Neural crest cell (in vitro differentiated cells): ENCODE measurements around the gene EGFL7. TPM values are rescaled to one million over a fixed set of nuclear protein-coding genes. Genes with fewer than 3 reads are reported as not detected.

Experiments
- DNase-seq: peaks from one replicate; pipeline ENCODE4 v3.0.0; 2021; ENCODE audit warnings: low read depth, mixed read lengths, low spot score
- H3K27ac Mint-ChIP-seq: one replicate; pipeline ENCODE4 v1.8.0; 2021; ENCODE audit warnings: mild to moderate bottlenecking, mixed read lengths; ENCODE audit not compliant: unreplicated experiment
- H3K27me3 Mint-ChIP-seq: 2 replicates; pipeline ENCODE4 v1.8.0; 2021; ENCODE audit warnings: low read depth, mild to moderate bottlenecking, mixed read lengths
- H3K36me3 Mint-ChIP-seq: 2 replicates; pipeline ENCODE4 v1.8.0; 2021; ENCODE audit warnings: low read depth, mild to moderate bottlenecking, mixed read lengths
- H3K4me1 Mint-ChIP-seq: 2 replicates; pipeline ENCODE4 v1.8.0; 2021; ENCODE audit warnings: mixed read lengths
- H3K4me3 Mint-ChIP-seq: one replicate; pipeline ENCODE4 v1.8.0; 2021; ENCODE audit warnings: mild to moderate bottlenecking, mixed read lengths
- H3K9me3 Mint-ChIP-seq: 2 replicates; pipeline ENCODE4 v1.8.0; 2021; ENCODE audit warnings: mixed read lengths
- CTCF ChIP-seq: fragments of 200-600 bp; sonication (generic); conservative IDR thresholded peaks from 2 replicates; pipeline ENCODE4 v1.5.0; 2021; ENCODE audit warnings: antibody characterized with exemption, mild to moderate bottlenecking
- total RNA-seq: library from RNA; stranded (reverse); gene quantifications from 2 replicates; pipeline ENCODE4 v1.2.1, GENCODE V29; 2021

EGFL7 gene
- total RNA-seq, 1 donor from 2014 or later = 14.1 TPM

- H3K27ac Mint-ChIP-seq = no peak overlapping the region
- no peak overlapping the region for H3K4me3 Mint-ChIP-seq
- TF ChIP-seq CTCF = no peak
- DNase-seq = no peak
- H3K27me3 Mint-ChIP-seq = no peaks in the 10 kb centered on the region
- H3K9me3 Mint-ChIP-seq = no peaks in the 10 kb centered on the region
- peaks cover 9% of the 10 kb centered on the region for H3K4me1 Mint-ChIP-seq
- H3K36me3 Mint-ChIP-seq = no peaks in the 10 kb centered on the region
These were observed 42.8 kb upstream of the EGFL7 start for GRCh38 chr9:136619742-136620440.

GRCh38 chr9:136620441-136621018, 42.2 kb upstream of the EGFL7 start:
- Mint-ChIP-seq H3K27me3 (no peaks in the 10 kb centered on the region), H3K4me1 (peaks cover 7% of the 10 kb centered on the region), H3K27ac (no peak overlapping the region), H3K36me3 (no peaks in the 10 kb centered on the region), H3K9me3 (no peaks in the 10 kb centered on the region), H3K4me3 (no peak overlapping the region)
- TF ChIP-seq CTCF = no peak
- no peak for DNase-seq

GRCh38 chr9:136621019-136621733, 41.5 kb upstream of the EGFL7 start:
- Mint-ChIP-seq H3K9me3 (no peaks in the 10 kb centered on the region), H3K27me3 (no peaks in the 10 kb centered on the region), H3K4me1 (peaks cover 10% of the 10 kb centered on the region), H3K27ac (no peak overlapping the region), H3K36me3 (no peaks in the 10 kb centered on the region), H3K4me3 (no peak overlapping the region)
- no peak for DNase-seq
- no peak for TF ChIP-seq CTCF

GRCh38 chr9:136621734-136622093, 41.0 kb upstream of the EGFL7 start:
- Mint-ChIP-seq H3K9me3 (no peaks in the 10 kb centered on the region), H3K4me1 (peaks cover 10% of the 10 kb centered on the region), H3K27ac (no peak overlapping the region), H3K27me3 (no peaks in the 10 kb centered on the region), H3K36me3 (no peaks in the 10 kb centered on the region), H3K4me3 (no peak overlapping the region)
- no peak for DNase-seq
- TF ChIP-seq CTCF = no peak

- Mint-ChIP-seq H3K4me3 (no peak overlapping the region), H3K4me1 (peaks cover 14% of the 10 kb centered on the region), H3K27ac (no peak overlapping the region), H3K36me3 (no peaks in the 10 kb centered on the region), H3K27me3 (no peaks in the 10 kb centered on the region), H3K9me3 (no peaks in the 10 kb centered on the region)
- no peak for DNase-seq
- no peak for TF ChIP-seq CTCF
These were observed 40.2 kb upstream of the EGFL7 start for GRCh38 chr9:136622538-136622948.
